Peyer's patch (tissue), 4 donors: Measurements from ENCODE around the gene CIZ1. TPM values are rescaled to one million over a fixed set of nuclear protein-coding genes. Genes with fewer than 3 reads are reported as not detected.
A peak's percentile ranks its signal among the peaks of the same experiment; 100 is the strongest.
"Not testable (repeated sequence)": the region's sequence is repeated elsewhere in the genome, so short reads cannot be mapped to it uniquely, and the experiment has no call there.

Experiments
- DNase-seq, 3 donors: peaks; one replicate each; pipeline ENCODE4 v3.0.0-alpha.2; 2017 to 2019
- H3K27ac ChIP-seq, 4 donors: fragments of 200-600 bp; sonication (generic); one replicate each; pipeline ENCODE4 v1.5.1; 2016 to 2019
- H3K27me3 ChIP-seq, 2 donors: fragments of 200-600 bp; sonication (generic); one replicate each; pipeline ENCODE4 v1.5.1; 2019
- H3K36me3 ChIP-seq, 3 donors: fragments of 200-600 bp; sonication (generic); one replicate each; pipeline ENCODE4 v1.5.1; 2016 to 2019
- H3K4me1 ChIP-seq, 4 donors: fragments of 200-600 bp; sonication (generic); one replicate each; pipeline ENCODE4 v1.5.1; 2016 to 2019
- H3K4me3 ChIP-seq, 4 donors: fragments of 200-600 bp; sonication (generic); 1 replicate in 3 of 4; 2 replicates in 1 of 4; pipeline ENCODE4 v1.5.1; 2016 to 2019; ENCODE audit warnings: mild to moderate bottlenecking in 1 of 4
- H3K9me3 ChIP-seq, 4 donors: fragments of 200-600 bp; sonication (generic); one replicate each; pipeline ENCODE4 v1.5.1; 2016 to 2019; ENCODE audit warnings: mild to moderate bottlenecking in 1 of 4
- CTCF ChIP-seq, 6 experiments: fragments of 450-650 bp in 4 of 6; fragments of 200-600 bp in 2 of 6; sonication (generic) in 1 of 6; IDR thresholded peaks; one replicate each; pipeline ENCODE4 v1.5.1; 2017 to 2019; ENCODE audit warnings: antibody characterized with exemption in 6 of 6, mild to moderate bottlenecking in 3 of 6, moderate library complexity in 1 of 6
- POLR2A ChIP-seq, 2 donors: fragments of 450-650 bp; IDR thresholded peaks; one replicate each; pipeline ENCODE4 v1.5.1; 2017; ENCODE audit warnings: antibody characterized with exemption in 2 of 2, mild to moderate bottlenecking in 2 of 2, moderate library complexity in 2 of 2
- total RNA-seq, 4 donors: library from RNA; depleted of rRNA; stranded (reverse); fragments of >200 nt; gene quantifications; one replicate each; pipeline ENCODE4 v1.1.0, GENCODE V29; 2016

Gene CIZ1
- total RNA-seq, 4 donors from 2014 or later: 52.2 to 144 (median 95.3) TPM

DNA sequence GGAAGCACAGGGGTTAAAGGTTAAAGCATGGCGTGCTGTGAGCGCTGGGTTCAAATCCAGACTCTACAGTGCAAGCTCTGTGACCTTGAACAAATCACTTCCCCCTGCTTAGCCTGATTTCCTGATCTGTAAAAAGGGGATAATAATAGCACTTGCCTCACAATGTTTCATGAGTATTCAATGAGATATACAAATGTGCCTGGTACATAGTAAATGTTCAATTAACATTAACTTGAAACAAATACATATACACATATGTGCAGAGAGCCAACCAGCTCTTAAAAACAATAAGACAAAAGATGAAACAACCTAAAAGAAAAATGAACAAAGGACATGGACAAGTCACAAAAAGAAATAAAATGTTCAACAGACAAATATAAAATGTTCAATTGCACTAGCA lies 4.0 kb downstream of the CIZ1 start:
- no peak overlapping the region for H3K4me3 ChIP-seq
- peaks cover 0 to 48% (median 0%) of the 10 kb centered on the region in 3 donors for H3K36me3 ChIP-seq
- no peak for TF ChIP-seq CTCF (IDR thresholded peaks at IDR 0.05)
- TF ChIP-seq POLR2A (IDR thresholded peaks at IDR 0.05): no peak
- peaks cover 0 to 12% (median 11%) of the 10 kb centered on the region in 4 donors for H3K4me1 ChIP-seq
- no peak for DNase-seq
- no peaks in the 10 kb centered on the region for H3K9me3 ChIP-seq
- no peaks in the 10 kb centered on the region for H3K27me3 ChIP-seq
- no peak overlapping the region for H3K27ac ChIP-seq

DNA sequence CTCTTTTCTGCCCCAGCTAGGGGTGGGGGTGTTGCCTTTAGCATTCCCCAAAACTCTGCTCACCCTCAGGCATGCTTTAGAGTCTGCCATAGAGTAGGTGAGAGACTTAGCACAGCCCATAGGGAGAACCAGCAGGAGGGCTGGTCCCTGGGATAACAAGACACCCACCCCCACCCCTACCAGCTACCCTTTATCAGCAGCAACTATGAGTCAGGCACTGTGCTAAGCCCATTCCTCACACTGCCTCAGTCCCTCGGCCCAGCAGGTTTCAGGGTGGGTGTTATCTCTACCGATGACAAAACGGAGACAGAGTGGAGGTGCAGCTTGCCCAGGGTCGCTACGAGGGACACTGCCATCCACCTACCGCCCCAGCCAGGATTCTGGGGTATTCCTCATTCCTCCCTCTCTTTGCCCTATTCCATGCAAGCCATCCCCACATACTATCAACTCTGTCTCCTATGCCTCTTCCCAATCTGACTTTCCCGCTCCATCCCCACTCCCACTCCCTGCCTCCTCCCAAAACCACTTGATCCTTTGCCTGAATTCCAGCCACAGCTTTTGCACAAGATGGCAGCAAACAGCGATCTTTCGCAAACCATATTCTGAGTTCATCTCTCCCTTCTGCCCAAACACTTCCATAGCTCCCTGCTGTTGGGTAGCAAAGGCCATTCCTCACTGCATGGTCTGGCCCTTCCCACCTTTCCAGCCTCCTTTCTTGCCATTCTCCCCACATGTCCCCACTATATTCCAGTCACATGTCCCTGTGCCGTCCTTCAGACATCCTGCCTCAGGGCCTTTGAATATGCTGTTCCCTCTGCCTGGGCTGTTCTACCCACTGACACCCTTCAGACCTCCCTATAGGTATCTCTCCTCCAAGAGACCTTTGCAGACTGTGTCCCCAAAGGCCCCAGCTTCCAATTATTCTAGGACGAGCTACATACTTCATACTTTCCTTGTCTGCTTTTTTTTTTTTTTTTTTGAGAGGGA lies 5.1 kb downstream of the CIZ1 start:
- Histone ChIP-seq H3K4me3 (no peak overlapping the region), H3K4me1 (peaks cover 0 to 11% (median 9%) of the 10 kb centered on the region in 4 donors), H3K27me3 (no peaks in the 10 kb centered on the region), H3K9me3 (no peaks in the 10 kb centered on the region), H3K36me3 (peaks cover 0 to 51% (median 0%) of the 10 kb centered on the region in 3 donors), H3K27ac (no peak overlapping the region)
- TF ChIP-seq POLR2A (IDR thresholded peaks at IDR 0.05): no peak
- DNase-seq: no peak

GRCh38 chr9:128182893-128183588 lies 8.3 kb downstream of the CIZ1 start:
- no peak for DNase-seq
- H3K9me3 ChIP-seq: no peaks in the 10 kb centered on the region
- H3K36me3 ChIP-seq: peaks cover 0 to 73% (median 0%) of the 10 kb centered on the region in 3 donors
- no peaks in the 10 kb centered on the region for H3K4me1 ChIP-seq
- H3K27ac ChIP-seq: no peak overlapping the region
- no peak overlapping the region for H3K4me3 ChIP-seq
- no peaks in the 10 kb centered on the region for H3K27me3 ChIP-seq
- TF ChIP-seq POLR2A (IDR thresholded peaks at IDR 0.05): no peak
- TF ChIP-seq CTCF (IDR thresholded peaks at IDR 0.05): no peak

GRCh38 chr9:128181480-128181879 lies 9.9 kb downstream of the CIZ1 start:
- H3K9me3 ChIP-seq, H3K4me3 ChIP-seq, H3K4me1 ChIP-seq, H3K27me3 ChIP-seq, H3K27ac ChIP-seq: not testable (repeated sequence)
- DNase-seq: peak in 1 of 3 donors; percentile 63
- peak in 3 of 6 experiments; percentile 22 to 55 (median 54) for TF ChIP-seq CTCF (IDR thresholded peaks at IDR 0.05)
- peaks cover 0 to 83% (median 0%) of the 10 kb centered on the region in 3 donors for H3K36me3 ChIP-seq

GRCh38 chr9:128180447-128180846 lies 10.9 kb downstream of the CIZ1 start:
- Histone ChIP-seq H3K27me3 (no peaks in the 10 kb centered on the region), H3K4me3 (no peak overlapping the region), H3K36me3 (peaks cover 0 to 86% (median 0%) of the 10 kb centered on the region in 3 donors), H3K4me1 (no peaks in the 10 kb centered on the region), H3K9me3 (no peaks in the 10 kb centered on the region), H3K27ac (no peak overlapping the region)
- no peak for TF ChIP-seq CTCF (IDR thresholded peaks at IDR 0.05)
- no peak for TF ChIP-seq POLR2A (IDR thresholded peaks at IDR 0.05)
- DNase-seq: no peak

DNA sequence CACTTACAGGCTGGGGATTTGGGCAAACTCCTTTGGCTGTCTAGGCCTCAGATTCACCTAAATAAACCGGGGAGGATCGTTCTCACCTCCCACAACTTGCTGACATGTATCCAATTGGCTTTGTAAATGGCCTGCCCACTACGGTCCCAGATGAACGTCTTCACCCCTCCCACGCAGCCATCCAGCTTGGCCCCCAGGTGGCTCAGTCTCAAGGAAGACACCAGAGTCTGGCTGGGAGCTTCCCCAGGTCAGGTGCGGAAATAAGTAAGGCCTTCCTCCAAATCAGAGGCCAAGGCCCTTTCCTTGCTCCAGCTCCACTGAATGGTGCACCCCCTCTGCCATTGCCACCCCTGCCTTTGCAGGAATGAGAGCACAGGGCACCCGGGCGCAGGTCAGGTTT lies 11.4 kb downstream of the CIZ1 start:
- H3K36me3 ChIP-seq: peaks cover 0 to 86% (median 0%) of the 10 kb centered on the region in 3 donors
- H3K27me3 ChIP-seq: no peaks in the 10 kb centered on the region
- no peaks in the 10 kb centered on the region for H3K4me1 ChIP-seq
- no peak overlapping the region for H3K27ac ChIP-seq
- no peak for DNase-seq
- H3K4me3 ChIP-seq: no peak overlapping the region
- no peaks in the 10 kb centered on the region for H3K9me3 ChIP-seq
- TF ChIP-seq CTCF (IDR thresholded peaks at IDR 0.05) (no peak), POLR2A (IDR thresholded peaks at IDR 0.05) (no peak)
